Mucosa of descending colon (tissue), 3 donors: ENCODE data around the gene PEPD. TPM values are rescaled to one million over a fixed set of nuclear protein-coding genes. Genes with fewer than 3 reads are reported as not detected.

ENCODE experiments used
- ATAC-seq: fragments of 200-7000 bp; cut with Tn5 transposase; one replicate; pipeline ENCODE4 v1.9.1; 2020; ENCODE audit warnings: mild to moderate bottlenecking, moderate library complexity
- DNase-seq, 3 donors: peaks; one replicate each; pipeline ENCODE4 v3.0.0-alpha.2; 2020
- H3K36me3 ChIP-seq: fragments of 200-600 bp; one replicate; pipeline ENCODE4 v1.8.0; 2021; ENCODE audit warnings: low read depth, mild to moderate bottlenecking
- H3K4me1 ChIP-seq: fragments of 200-600 bp; one replicate; pipeline ENCODE4 v1.8.0; 2021; ENCODE audit warnings: low read depth, mild to moderate bottlenecking
- H3K4me3 ChIP-seq: fragments of 200-600 bp; one replicate; pipeline ENCODE4 v1.8.0; 2021; ENCODE audit warnings: mild to moderate bottlenecking
- H3K9me3 ChIP-seq: fragments of 200-600 bp; one replicate; pipeline ENCODE4 v1.8.0; 2021; ENCODE audit warnings: mild to moderate bottlenecking
- intact Hi-C, 2 donors: fragments of 100-400 bp; cut with DNase I in 1 of 2; cut with micrococcal nuclease in 1 of 2; formaldehyde crosslinking; loops; one replicate each; pipeline versions ENCODE4 v1.11.0 to v1.11.1; 2022; cut with DNase I, micrococcal nuclease
- total RNA-seq, 3 donors: library from RNA; stranded (reverse); fragmentation: NEBNext Ultra II Directional in 2 of 3; extraction: Animal tissue kit (Norgen Biotek cat#: 25700) in 2 of 3; gene quantifications; one replicate each; pipeline versions ENCODE4 v1.2.1 to v1.2.4, GENCODE V29; 2021 to 2023
- TF ChIP-seq, protein P1 (sequence below): fragments of 200-600 bp; IDR thresholded peaks from one replicate; pipeline ENCODE4 v1.8.0; 2022; ENCODE audit warnings: antibody characterized with exemption, mild to moderate bottlenecking
- donor health status: DM: no; HTN: no; CAD: no; lungs with moderate emphysema.
- donor health status: DM: no; HTN: no; CAD: no.
- donor health status: DM: no; HTN: yes; CAD: no.

The PEPD gene
- total RNA-seq, 3 donors from 2014 or later: 40.4 to 91.5 (median 79.1) TPM

GRCh38 chr19:33402421-33403220, 119.0 kb downstream of the PEPD start:
- no peaks in the 10 kb centered on the region for H3K9me3 ChIP-seq
- intact Hi-C loops: loop anchor here in 1 of 2 donors (5.0 kb wide), 1 partner anchor 160 kb away; no protein-coding TSS in a partner anchor
- no peak overlapping the region for H3K4me3 ChIP-seq
- DNase-seq: peak; percentile 50 to 64 (median 56)
- no peaks in the 10 kb centered on the region for H3K36me3 ChIP-seq
- TF ChIP-seq, protein P1, sequence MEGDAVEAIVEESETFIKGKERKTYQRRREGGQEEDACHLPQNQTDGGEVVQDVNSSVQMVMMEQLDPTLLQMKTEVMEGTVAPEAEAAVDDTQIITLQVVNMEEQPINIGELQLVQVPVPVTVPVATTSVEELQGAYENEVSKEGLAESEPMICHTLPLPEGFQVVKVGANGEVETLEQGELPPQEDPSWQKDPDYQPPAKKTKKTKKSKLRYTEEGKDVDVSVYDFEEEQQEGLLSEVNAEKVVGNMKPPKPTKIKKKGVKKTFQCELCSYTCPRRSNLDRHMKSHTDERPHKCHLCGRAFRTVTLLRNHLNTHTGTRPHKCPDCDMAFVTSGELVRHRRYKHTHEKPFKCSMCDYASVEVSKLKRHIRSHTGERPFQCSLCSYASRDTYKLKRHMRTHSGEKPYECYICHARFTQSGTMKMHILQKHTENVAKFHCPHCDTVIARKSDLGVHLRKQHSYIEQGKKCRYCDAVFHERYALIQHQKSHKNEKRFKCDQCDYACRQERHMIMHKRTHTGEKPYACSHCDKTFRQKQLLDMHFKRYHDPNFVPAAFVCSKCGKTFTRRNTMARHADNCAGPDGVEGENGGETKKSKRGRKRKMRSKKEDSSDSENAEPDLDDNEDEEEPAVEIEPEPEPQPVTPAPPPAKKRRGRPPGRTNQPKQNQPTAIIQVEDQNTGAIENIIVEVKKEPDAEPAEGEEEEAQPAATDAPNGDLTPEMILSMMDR: no peak
- peak; percentile 43 for ATAC-seq
- H3K4me1 ChIP-seq: no peaks in the 10 kb centered on the region

GRCh38 chr19:33401683-33402420, 119.7 kb downstream of the PEPD start:
- H3K36me3 ChIP-seq: no peaks in the 10 kb centered on the region
- DNase-seq (peak in 1 of 3 donors; percentile 48), ATAC-seq (no peak)
- intact Hi-C loops: loop anchor here in 1 of 2 donors (5.0 kb wide), 1 partner anchor 160 kb away; no protein-coding TSS in a partner anchor
- no peak overlapping the region for H3K4me3 ChIP-seq
- no peaks in the 10 kb centered on the region for H3K9me3 ChIP-seq
- TF ChIP-seq, protein P1: no peak
- H3K4me1 ChIP-seq: no peaks in the 10 kb centered on the region

GRCh38 chr19:33400856-33401682, 120.5 kb downstream of the PEPD start:
- ATAC-seq (no peak), DNase-seq (peak in 1 of 3 donors; percentile 35)
- Histone ChIP-seq H3K36me3 (no peaks in the 10 kb centered on the region), H3K4me1 (no peaks in the 10 kb centered on the region), H3K9me3 (no peaks in the 10 kb centered on the region), H3K4me3 (no peak overlapping the region)
- TF ChIP-seq, protein P1: no peak
- intact Hi-C loops: loop anchor here in 1 of 2 donors (5.0 kb wide), 1 partner anchor 159 kb away; no protein-coding TSS in a partner anchor

DNA sequence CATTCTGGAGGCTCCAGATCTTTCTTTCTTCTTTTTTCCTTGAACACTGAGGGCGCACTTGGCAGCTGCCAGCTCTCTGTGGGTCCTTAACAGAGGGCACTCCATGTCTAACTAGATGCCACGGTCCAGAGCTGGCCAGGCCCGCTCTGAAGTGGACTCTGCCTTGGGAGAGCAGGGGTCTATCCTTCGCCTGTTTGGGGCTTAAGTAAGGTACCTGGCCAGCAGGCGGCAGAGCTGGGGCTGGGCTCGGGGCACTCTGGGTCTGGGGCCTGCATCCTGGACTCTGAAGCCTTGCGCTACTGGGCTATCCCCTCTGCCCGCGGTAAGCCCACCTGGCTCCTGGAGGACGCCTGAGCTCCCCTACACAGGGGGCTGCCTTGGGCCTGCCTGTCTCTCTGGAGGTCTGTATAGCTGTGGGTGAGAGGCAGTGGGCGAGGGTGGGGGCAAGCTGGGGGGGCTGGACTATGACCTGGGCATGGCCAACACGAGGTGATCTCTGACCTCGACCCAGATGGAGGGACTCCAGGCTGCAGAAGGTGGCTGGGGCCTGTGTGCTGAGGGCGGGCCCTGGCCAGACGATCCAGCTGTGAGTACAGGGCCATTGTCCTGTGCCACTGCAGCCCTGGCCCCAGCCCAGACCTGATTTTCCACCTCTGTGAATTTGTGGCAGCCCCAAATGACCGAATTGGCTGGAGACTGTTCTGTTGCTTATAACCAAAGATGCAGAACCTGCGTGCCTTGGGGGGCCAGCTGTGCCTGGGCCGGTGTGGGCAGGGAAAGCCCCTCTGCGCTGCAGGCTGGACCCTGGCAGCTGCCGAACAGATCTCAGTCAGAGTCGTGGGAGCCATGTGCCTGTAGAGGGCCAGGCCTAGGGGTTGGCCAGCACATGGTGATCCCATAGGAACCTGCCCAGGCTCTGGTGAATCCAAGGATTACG, 121.6 kb downstream of the PEPD start:
- TF ChIP-seq, protein P1: no peak
- peaks cover 2% of the 10 kb centered on the region for H3K4me1 ChIP-seq
- intact Hi-C loops: loop anchor here in 1 of 2 donors (5.0 kb wide), 1 partner anchor 158 kb away; no protein-coding TSS in a partner anchor

More for the DNA sequence above, 121.6 kb downstream of the PEPD start:
- no peaks in the 10 kb centered on the region for H3K9me3 ChIP-seq
- DNase-seq: peak in 2 of 3 donors; percentile 17 to 45
- no peak overlapping the region for H3K4me3 ChIP-seq
- ATAC-seq: no peak
- no peaks in the 10 kb centered on the region for H3K36me3 ChIP-seq
